ENCODE measurements around the gene EIF4E.
"Not testable (repeated sequence)": the region's sequence is repeated elsewhere in the genome, so short reads cannot be mapped to it uniquely, and the experiment has no call there.

The EIF4E gene

DNA sequence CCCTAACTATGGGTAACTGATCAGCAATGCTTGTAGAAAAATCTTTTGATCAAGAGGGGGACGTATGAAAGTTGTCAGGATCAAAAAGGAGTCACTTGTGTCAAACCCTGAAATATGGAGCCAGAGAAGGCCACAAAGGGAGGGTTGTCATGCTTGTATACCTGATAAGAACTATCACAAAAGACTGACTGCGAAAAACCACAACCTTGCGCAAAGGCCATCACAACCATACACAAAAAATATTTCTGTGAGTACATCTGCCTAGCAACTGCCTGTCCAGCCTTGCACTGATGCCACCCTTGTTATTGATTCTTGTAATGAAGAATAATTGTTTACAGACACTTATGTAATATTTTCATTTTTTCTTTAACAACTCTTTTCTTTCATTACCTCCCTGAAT, 22.8 kb upstream of the EIF4E start:
- no peak overlapping the region for H3K4me3 ChIP-seq (ENCODE audit: low read length)
- H3K9me3 ChIP-seq (ENCODE audit: insufficient read depth, low read depth, low read length): no peaks in the 10 kb centered on the region
- no peak overlapping the region for H3K9ac ChIP-seq (ENCODE audit: low read depth, low read length)
- no peak overlapping the region for H3K27ac ChIP-seq (ENCODE audit: low read length)
- H3K27me3 ChIP-seq (ENCODE audit: insufficient read depth, low read length): no peaks in the 10 kb centered on the region
- H3K36me3 ChIP-seq (ENCODE audit: insufficient read depth, low read depth, low read length): no peaks in the 10 kb centered on the region
- H3K4me1 ChIP-seq (ENCODE audit: insufficient read depth, low read length): no peaks in the 10 kb centered on the region

DNA sequence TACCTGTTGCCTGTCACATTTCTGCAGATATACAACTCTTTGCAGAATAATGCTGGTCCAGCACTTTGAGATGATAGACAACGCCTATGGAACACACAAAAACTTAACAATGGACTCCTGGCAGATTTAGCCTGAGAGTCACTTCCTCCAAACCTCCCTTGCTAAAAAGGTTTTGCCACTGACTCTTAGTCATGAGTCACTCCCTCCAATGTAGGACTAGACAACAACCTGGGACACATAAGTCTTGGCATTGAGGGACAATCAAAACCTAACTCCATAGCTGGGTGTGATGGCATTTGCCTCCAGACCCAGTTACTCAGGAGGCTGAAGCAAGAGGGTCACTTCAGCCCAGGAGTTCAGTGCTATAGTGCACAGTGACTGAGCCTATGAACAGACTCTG, 22.0 kb upstream of the EIF4E start:
- H3K27me3 ChIP-seq (ENCODE audit: insufficient read depth, low read length): no peaks in the 10 kb centered on the region
- H3K36me3 ChIP-seq (ENCODE audit: insufficient read depth, low read depth, low read length): no peaks in the 10 kb centered on the region
- H3K27ac ChIP-seq (ENCODE audit: low read length): no peak overlapping the region
- H3K9ac ChIP-seq (ENCODE audit: low read depth, low read length): no peak overlapping the region
- H3K4me1 ChIP-seq (ENCODE audit: insufficient read depth, low read length): no peaks in the 10 kb centered on the region
- no peaks in the 10 kb centered on the region for H3K9me3 ChIP-seq (ENCODE audit: insufficient read depth, low read depth, low read length)
- no peak overlapping the region for H3K4me3 ChIP-seq (ENCODE audit: low read length)

DNA sequence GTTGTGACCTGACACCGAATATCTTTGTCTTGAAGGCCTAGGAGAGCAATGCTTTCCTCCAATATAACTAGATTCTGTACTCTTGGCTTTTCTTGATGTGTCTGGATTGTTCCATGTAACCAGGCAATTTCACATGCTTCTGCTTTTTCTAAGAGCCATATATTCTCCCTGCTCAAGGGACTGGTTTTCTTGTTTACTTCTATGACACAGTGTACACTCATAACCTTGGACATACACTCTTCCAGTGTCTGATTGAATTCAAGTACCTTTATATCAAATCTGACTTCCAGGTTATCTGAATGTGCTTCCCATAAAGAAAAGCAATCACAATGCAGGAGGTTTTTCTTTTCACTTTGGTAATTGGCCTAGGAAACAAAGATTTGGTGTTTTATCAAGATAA, 17.4 kb upstream of the EIF4E start:
- H3K36me3 ChIP-seq (ENCODE audit: insufficient read depth, low read depth, low read length): no peaks in the 10 kb centered on the region
- no peak overlapping the region for H3K27ac ChIP-seq (ENCODE audit: low read length)
- no peak overlapping the region for H3K4me3 ChIP-seq (ENCODE audit: low read length)
- H3K4me1 ChIP-seq (ENCODE audit: insufficient read depth, low read length): no peaks in the 10 kb centered on the region
- H3K9me3 ChIP-seq (ENCODE audit: insufficient read depth, low read depth, low read length): no peaks in the 10 kb centered on the region
- H3K9ac ChIP-seq (ENCODE audit: low read depth, low read length): no peak overlapping the region
- H3K27me3 ChIP-seq (ENCODE audit: insufficient read depth, low read length): no peaks in the 10 kb centered on the region

DNA sequence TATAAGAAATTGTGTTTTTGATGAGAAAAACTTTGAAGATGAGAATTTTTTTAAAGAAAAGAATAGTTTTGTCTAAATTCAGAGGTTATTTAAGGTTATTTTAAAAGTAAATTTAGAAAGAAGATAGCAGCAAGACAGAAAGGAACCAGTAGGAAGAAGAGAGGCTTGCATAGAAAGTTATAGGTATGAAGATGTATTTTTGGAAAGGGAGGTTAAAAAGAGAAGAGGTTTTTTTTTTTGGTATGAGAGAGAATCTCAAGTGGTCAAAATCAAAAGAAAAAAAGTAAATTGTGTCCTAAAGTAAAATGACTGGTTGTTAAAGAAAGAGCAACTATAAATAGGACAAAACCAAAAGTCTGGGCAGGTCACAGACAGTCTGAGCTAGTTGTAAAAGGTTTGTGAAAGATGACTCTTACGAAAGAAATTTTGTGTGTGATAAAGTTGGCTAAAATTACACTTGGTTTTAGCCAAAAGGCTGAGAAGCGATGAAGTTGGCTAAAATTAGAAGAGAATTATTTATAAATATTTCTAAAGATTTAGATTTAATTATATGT, 16.4 kb upstream of the EIF4E start:
- H3K27ac ChIP-seq (ENCODE audit: low read length): no peak overlapping the region
- H3K9me3 ChIP-seq (ENCODE audit: insufficient read depth, low read depth, low read length): no peaks in the 10 kb centered on the region
- no peaks in the 10 kb centered on the region for H3K27me3 ChIP-seq (ENCODE audit: insufficient read depth, low read length)
- H3K9ac ChIP-seq (ENCODE audit: low read depth, low read length): no peak overlapping the region
- no peaks in the 10 kb centered on the region for H3K4me1 ChIP-seq (ENCODE audit: insufficient read depth, low read length)
- H3K36me3 ChIP-seq (ENCODE audit: insufficient read depth, low read depth, low read length): no peaks in the 10 kb centered on the region
- no peak overlapping the region for H3K4me3 ChIP-seq (ENCODE audit: low read length)

DNA sequence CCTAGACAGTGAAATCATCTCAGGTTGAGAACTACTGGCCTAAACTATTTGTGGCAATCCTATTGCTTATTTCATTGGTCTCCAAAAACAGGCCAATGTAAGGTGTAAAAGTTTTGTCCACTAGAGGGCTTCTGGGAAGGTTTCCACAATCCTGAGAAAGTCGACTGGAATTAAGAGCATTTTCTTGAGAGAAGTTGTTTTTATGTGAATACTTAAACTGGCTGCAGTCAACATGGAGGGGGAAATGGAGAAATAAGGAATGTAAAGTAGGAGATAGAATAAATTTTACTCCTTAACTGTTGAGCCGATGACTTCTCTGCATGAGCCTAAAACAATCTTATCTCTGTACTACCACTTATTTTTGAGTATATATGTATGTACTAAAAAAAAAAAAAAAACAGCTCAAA, 11.0 kb upstream of the EIF4E start:
- Histone ChIP-seq H3K9me3 (ENCODE audit: insufficient read depth, low read depth, low read length) (no peaks in the 10 kb centered on the region), H3K9ac (ENCODE audit: low read depth, low read length) (no peak overlapping the region), H3K4me1 (ENCODE audit: insufficient read depth, low read length) (peaks cover 7% of the 10 kb centered on the region; the same call in 1 of the 2 replicates), H3K27me3 (ENCODE audit: insufficient read depth, low read length) (no peaks in the 10 kb centered on the region), H3K4me3 (ENCODE audit: low read length) (no peak overlapping the region), H3K36me3 (ENCODE audit: insufficient read depth, low read depth, low read length) (no peaks in the 10 kb centered on the region), H3K27ac (ENCODE audit: low read length) (no peak overlapping the region)

DNA sequence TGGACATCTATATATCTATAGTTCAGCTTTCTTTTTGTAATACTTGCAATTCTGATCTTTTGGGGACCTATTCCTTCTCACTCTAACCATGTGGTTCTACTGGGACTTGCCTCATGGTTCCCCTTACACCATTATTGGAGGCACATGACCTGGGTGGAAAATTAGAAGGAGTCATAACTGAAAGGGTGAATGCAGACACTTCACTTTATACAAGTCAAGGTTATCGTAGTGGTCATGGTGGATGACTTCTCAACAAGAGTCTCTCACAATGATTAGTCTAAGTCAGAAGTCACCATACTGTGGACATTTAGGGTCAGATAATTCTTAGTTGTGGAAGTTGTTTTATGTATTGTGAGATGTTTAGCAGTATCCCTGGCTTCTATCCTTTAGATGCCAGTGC, 10.5 kb upstream of the EIF4E start:
- H3K4me3 ChIP-seq (ENCODE audit: low read length): no peak overlapping the region
- no peak overlapping the region for H3K27ac ChIP-seq (ENCODE audit: low read length)
- H3K9me3 ChIP-seq (ENCODE audit: insufficient read depth, low read depth, low read length): no peaks in the 10 kb centered on the region
- H3K27me3 ChIP-seq (ENCODE audit: insufficient read depth, low read length): no peaks in the 10 kb centered on the region
- H3K9ac ChIP-seq (ENCODE audit: low read depth, low read length): no peak overlapping the region
- peaks cover 7% of the 10 kb centered on the region; the same call in 1 of the 2 replicates for H3K4me1 ChIP-seq (ENCODE audit: insufficient read depth, low read length)
- no peaks in the 10 kb centered on the region for H3K36me3 ChIP-seq (ENCODE audit: insufficient read depth, low read depth, low read length)

DNA sequence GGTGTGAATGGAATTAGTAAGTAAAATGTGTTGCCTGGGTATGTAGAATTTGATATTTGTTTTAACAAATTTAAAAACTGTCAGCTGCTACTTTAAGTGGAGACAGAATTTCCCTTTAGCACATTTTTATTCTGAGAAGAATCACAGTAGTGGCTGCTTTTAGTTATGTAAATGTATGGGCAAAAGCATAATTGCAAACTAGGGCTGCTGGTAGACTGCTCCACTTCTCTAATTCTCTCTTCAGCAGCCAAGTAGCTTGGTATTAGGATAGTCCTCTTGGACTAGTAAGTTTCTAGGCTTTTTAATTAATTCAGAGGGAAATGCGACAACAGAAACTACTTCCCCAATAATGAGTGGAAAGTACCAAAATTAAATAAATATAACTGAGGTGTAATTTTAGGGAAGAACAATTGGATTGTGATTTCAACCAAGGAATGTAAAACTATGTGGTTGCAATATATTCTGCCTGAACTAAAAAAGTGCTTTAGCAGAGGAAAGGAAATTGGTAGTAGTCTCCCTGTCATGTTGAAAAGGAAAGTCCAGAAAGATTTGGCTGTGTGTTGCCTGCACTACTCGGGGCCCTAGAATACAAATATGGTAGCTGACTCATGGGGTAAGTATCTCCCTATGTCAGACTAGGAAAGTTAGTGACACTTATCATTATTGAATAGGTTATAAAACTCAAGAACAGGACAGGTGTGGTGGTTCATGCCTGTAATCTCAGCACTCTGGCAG, 9.2 kb upstream of the EIF4E start:
- no peak overlapping the region; the same call in 1 of the 2 replicates for H3K9ac ChIP-seq (ENCODE audit: low read depth, low read length)
- H3K27me3 ChIP-seq (ENCODE audit: insufficient read depth, low read length): no peaks in the 10 kb centered on the region
- peaks cover 7% of the 10 kb centered on the region; the same call in 1 of the 2 replicates for H3K4me1 ChIP-seq (ENCODE audit: insufficient read depth, low read length)
- peak overlapping the region; percentile 48 for H3K27ac ChIP-seq (ENCODE audit: low read length)
- H3K4me3 ChIP-seq (ENCODE audit: low read length): no peak overlapping the region; the same call in 1 of the 2 replicates
- no peaks in the 10 kb centered on the region for H3K36me3 ChIP-seq (ENCODE audit: insufficient read depth, low read depth, low read length)
- H3K9me3 ChIP-seq (ENCODE audit: insufficient read depth, low read depth, low read length): no peaks in the 10 kb centered on the region

DNA sequence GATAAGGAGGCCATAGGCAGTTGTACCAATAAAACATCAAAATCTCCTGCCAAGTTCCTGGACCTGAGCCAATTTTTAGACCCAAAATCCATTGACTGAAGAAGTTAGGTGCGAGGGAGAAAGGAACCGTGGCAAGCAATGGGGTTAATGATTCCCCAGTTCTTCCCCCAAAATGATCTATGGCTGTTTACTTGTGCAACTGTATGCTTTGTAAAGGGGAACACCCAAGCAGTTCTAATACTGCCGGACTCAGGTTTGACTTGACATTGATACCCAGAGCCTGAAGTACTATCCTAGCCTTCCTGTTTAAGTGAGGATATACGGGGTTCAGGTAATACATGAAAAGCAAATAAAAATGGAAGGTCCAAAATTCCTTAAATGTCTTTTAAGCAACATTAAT, 6.7 kb upstream of the EIF4E start:
- Histone ChIP-seq H3K27ac (ENCODE audit: low read length) (no peak overlapping the region), H3K36me3 (ENCODE audit: insufficient read depth, low read depth, low read length) (no peaks in the 10 kb centered on the region), H3K4me1 (ENCODE audit: insufficient read depth, low read length) (peaks cover 7% of the 10 kb centered on the region; the same call in 1 of the 2 replicates), H3K9ac (ENCODE audit: low read depth, low read length) (no peak overlapping the region), H3K4me3 (ENCODE audit: low read length) (no peak overlapping the region), H3K27me3 (ENCODE audit: insufficient read depth, low read length) (no peaks in the 10 kb centered on the region), H3K9me3 (ENCODE audit: insufficient read depth, low read depth, low read length) (peaks cover 8% of the 10 kb centered on the region; the same call in 1 of the 2 replicates)

DNA sequence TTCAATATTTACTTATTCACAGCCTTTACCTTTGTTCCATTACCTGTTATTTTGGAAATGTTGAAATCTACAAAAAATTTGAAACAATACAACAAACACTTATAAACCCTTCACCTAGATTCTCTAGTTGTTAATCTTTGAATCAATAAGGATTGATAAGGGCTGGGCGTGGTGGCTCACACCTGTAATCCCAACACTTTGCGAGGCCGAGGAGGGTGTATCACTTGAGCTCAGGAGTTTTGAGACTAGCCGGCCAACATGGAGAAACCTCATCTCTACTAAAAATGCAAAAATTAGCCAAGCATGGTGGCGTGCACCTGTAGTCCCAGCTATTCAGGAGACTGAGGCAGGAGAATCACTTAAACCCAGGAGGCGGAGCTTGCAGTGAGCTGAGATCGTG, 5.9 kb upstream of the EIF4E start:
- not testable (repeated sequence) for H3K9ac ChIP-seq (ENCODE audit: low read depth, low read length); H3K36me3 ChIP-seq (ENCODE audit: insufficient read depth, low read depth, low read length); H3K27ac ChIP-seq (ENCODE audit: low read length); H3K4me3 ChIP-seq (ENCODE audit: low read length); H3K4me1 ChIP-seq (ENCODE audit: insufficient read depth, low read length); H3K27me3 ChIP-seq (ENCODE audit: insufficient read depth, low read length)
- peaks cover 15% of the 10 kb centered on the region; the same call in 1 of the 2 replicates for H3K9me3 ChIP-seq (ENCODE audit: insufficient read depth, low read depth, low read length)

DNA sequence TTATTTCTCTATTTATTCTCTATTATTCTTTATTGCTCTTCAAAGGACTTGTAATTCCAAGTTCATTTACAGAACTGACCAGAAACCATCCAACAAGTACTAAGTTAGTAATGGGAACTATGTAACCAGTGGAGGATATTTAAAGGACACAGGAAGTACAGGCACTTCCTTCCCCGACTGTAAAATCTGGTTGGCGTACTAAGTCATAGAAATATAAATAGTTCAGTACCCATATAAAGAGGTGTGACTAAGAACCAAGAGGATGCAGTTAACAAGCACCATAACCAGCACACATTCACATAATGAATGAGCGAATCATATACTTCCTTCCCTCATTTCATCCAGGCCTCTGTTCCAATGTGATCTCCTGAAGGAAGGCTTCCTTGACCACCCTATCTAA, 3.6 kb upstream of the EIF4E start:
- H3K27me3 ChIP-seq (ENCODE audit: insufficient read depth, low read length): no peaks in the 10 kb centered on the region
- no peak overlapping the region for H3K9ac ChIP-seq (ENCODE audit: low read depth, low read length)
- no peaks in the 10 kb centered on the region; the same call in 1 of the 2 replicates for H3K4me1 ChIP-seq (ENCODE audit: insufficient read depth, low read length)
- no peak overlapping the region for H3K27ac ChIP-seq (ENCODE audit: low read length)
- no peaks in the 10 kb centered on the region for H3K36me3 ChIP-seq (ENCODE audit: insufficient read depth, low read depth, low read length)
- peaks cover 18% of the 10 kb centered on the region; the same call in 1 of the 2 replicates for H3K9me3 ChIP-seq (ENCODE audit: insufficient read depth, low read depth, low read length)
- no peak overlapping the region for H3K4me3 ChIP-seq (ENCODE audit: low read length)

DNA sequence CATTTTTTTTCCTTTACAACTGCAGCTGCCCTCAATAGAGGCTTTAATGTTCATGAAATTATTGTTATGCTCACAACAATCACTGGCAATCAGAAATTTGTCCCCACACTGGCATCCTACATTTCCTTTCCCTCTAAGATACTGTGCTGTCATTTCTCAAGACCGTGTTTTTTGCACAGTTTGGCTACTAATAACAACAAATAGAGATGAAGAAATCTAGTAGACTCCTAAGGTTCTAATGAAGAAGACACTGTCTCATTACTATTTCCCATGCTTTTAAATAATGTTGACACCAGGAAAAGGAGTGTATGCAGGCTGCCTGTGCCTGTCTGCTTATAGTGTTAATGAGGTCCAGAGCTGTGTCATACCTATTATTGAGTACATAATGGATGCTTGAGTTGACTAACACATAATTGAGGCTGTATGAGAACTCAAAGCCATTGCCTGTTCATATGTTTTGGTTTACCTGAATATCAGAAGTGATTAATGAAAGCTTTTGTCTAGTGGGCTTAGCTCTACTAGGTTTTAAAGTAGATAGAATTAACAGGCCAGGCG, 1.5 kb upstream of the EIF4E start:
- Histone ChIP-seq H3K9ac (ENCODE audit: low read depth, low read length) (no peak overlapping the region), H3K27me3 (ENCODE audit: insufficient read depth, low read length) (no peaks in the 10 kb centered on the region), H3K4me1 (ENCODE audit: insufficient read depth, low read length) (no peaks in the 10 kb centered on the region; the same call in 1 of the 2 replicates), H3K36me3 (ENCODE audit: insufficient read depth, low read depth, low read length) (peaks cover 15% of the 10 kb centered on the region), H3K4me3 (ENCODE audit: low read length) (peak overlapping the region; percentile 91; the same call in 1 of the 2 replicates), H3K27ac (ENCODE audit: low read length) (no peak overlapping the region), H3K9me3 (ENCODE audit: insufficient read depth, low read depth, low read length) (peaks cover 18% of the 10 kb centered on the region; the same call in 1 of the 2 replicates)

Measured in iPS-20b (cell line).